HCT116 (cell line): Measurements from ENCODE around the gene HSD3B2. TPM values are rescaled to one million over a fixed set of nuclear protein-coding genes. Genes with fewer than 3 reads are reported as not detected.

Experiments used
- ATAC-seq: fragments of 200-7000 bp; cut with Tn5 transposase; 2 replicates; pipeline ENCODE4 v1.9.1; 2020; ENCODE audit warnings: mild to moderate bottlenecking, moderate library complexity
- BruUV-seq: library from RNA; stranded (reverse); fragments of 400-500 nt; replicated peaks from 2 replicates; lab custom pipeline; 2021; lab: Mats Ljungman, UMichigan
- CTCF ChIA-PET: fragments of 300-600 bp; sonication (Branson Sonifier 250); formaldehyde crosslinking; loops from one replicate; lab custom pipeline; 2021; ENCODE audit warnings: antibody characterized with exemption; lab: Charles Lee
- POLR2A ChIA-PET: fragments of 300-600, 350-600 bp; sonication (Branson Sonifier 250); formaldehyde crosslinking; loops from one replicate; lab custom pipeline; 2021; ENCODE audit warnings: antibody characterized with exemption; lab: Charles Lee
- RAD21 ChIA-PET, 2 experiments: fragments of 300-600 bp; sonication (Branson Sonifier 250); formaldehyde crosslinking; loops; one replicate each; lab custom pipeline; 2023; ENCODE audit warnings: low total read pairs in 2 of 2; ENCODE audit not compliant: uncharacterized antibody in 2 of 2, unreplicated experiment in 2 of 2, low non-redundant PET in 1 of 2; lab: Charles Lee
- DNase-seq: peaks from one replicate; pipeline ENCODE4 v3.0.0-alpha.2; 2010; ENCODE audit warnings: low read depth, low spot score
- H2AFZ ChIP-seq: fragments of 200-600 bp; shearing (Covaris generic), sonication (generic); 2 replicates; pipeline ENCODE4 v1.6.1; 2017; ENCODE audit warnings: low read depth, mixed run types, mixed read lengths, antibody characterized with exemption, low read length; ENCODE audit not compliant: poor library complexity, severe bottlenecking
- H3K27ac ChIP-seq: 2 replicates; pipeline ENCODE4 v1.5.1; 2012; ENCODE audit warnings: low read depth, low read length
- H3K27me3 ChIP-seq: fragments of 200-600 bp; sonication (generic); 2 replicates; pipeline ENCODE4 v1.6.1; 2016; ENCODE audit warnings: mixed run types, low read length, mixed read lengths; ENCODE audit not compliant: insufficient read depth
- H3K36me3 ChIP-seq, 2 experiments: fragments of 200-500 bp in 1 of 2; fragments of 200-600 bp in 1 of 2; sonication (Bioruptor generic) in 1 of 2; sonication (generic) in 1 of 2; 2 replicates each; pipeline versions ENCODE4 v1.5.1 to v1.6.1; 2014 to 2016; ENCODE audit warnings: low read length in 2 of 2, inconsistent platforms in 1 of 2, mixed read lengths in 1 of 2, mixed run types in 1 of 2; ENCODE audit not compliant: insufficient read depth in 2 of 2, control insufficient read depth in 1 of 2
- H3K4me1 ChIP-seq, 2 experiments: fragments of 200-600 bp in 1 of 2; sonication (generic) in 1 of 2; 2 replicates each; pipeline versions ENCODE4 v1.5.1 to v1.6.1; 2012 to 2017; ENCODE audit warnings: low read length in 2 of 2, inconsistent platforms in 1 of 2, mild to moderate bottlenecking in 1 of 2, mixed read lengths in 1 of 2, mixed run types in 1 of 2, moderate library complexity in 1 of 2; ENCODE audit not compliant: insufficient read depth in 2 of 2, control insufficient read depth in 1 of 2
- H3K4me2 ChIP-seq: fragments of 200-600 bp; sonication (generic); 2 replicates; pipeline ENCODE4 v1.6.1; 2017; ENCODE audit warnings: mixed run types, low read length, mixed read lengths
- H3K4me3 ChIP-seq, 2 experiments: fragments of 200-600 bp in 1 of 2; sonication (generic) in 1 of 2; replicated peaks in 1 of 2; 2 replicates each; pipeline ENCODE4 v1.5.1; 2011 to 2016; ENCODE audit warnings: low read length in 2 of 2, control low read depth in 1 of 2, low read depth in 1 of 2, mild to moderate bottlenecking in 1 of 2, mixed read lengths in 1 of 2, mixed run types in 1 of 2
- H3K79me2 ChIP-seq: fragments of 200-600 bp; sonication (generic); 2 replicates; pipeline ENCODE4 v1.6.1; 2017; ENCODE audit warnings: mild to moderate bottlenecking, mixed run types, low read length, moderate library complexity, mixed read lengths; ENCODE audit not compliant: insufficient read depth
- H3K9ac ChIP-seq: fragments of 200-600 bp; sonication (generic); 2 replicates; pipeline ENCODE4 v1.6.1; 2016; ENCODE audit warnings: low read length, mixed read lengths
- H3K9me2 ChIP-seq: fragments of 200-600 bp; sonication (generic), shearing (Covaris generic); 2 replicates; pipeline ENCODE4 v1.6.1; 2017; ENCODE audit warnings: mixed run types, mild to moderate bottlenecking, moderate library complexity; ENCODE audit not compliant: insufficient read depth
- H3K9me3 ChIP-seq, 2 experiments: fragments of 200-500 bp in 1 of 2; fragments of 200-600 bp in 1 of 2; sonication (Bioruptor generic) in 1 of 2; sonication (generic) in 1 of 2; 2 replicates each; pipeline ENCODE4 v1.6.1; 2014 to 2017; ENCODE audit warnings: low read length in 2 of 2, mixed read lengths in 2 of 2, inconsistent platforms in 1 of 2, low read depth in 1 of 2, mild to moderate bottlenecking in 1 of 2, mixed run types in 1 of 2, moderate library complexity in 1 of 2; ENCODE audit not compliant: control insufficient read depth in 1 of 2, insufficient read depth in 1 of 2
- H4K20me1 ChIP-seq: fragments of 200-600 bp; sonication (generic), shearing (Covaris generic); 2 replicates; pipeline ENCODE4 v1.6.1; 2017; ENCODE audit warnings: mixed run types, mild to moderate bottlenecking, moderate library complexity; ENCODE audit not compliant: insufficient read depth
- CTCF ChIP-seq, 3 experiments: fragments of 200-600 bp in 1 of 3; sonication (generic) in 1 of 3; IDR thresholded peaks in 2 of 3; conservative IDR thresholded peaks in 1 of 3; 2 replicates each; pipeline ENCODE4 v1.5.1; 2012 to 2017; ENCODE audit warnings: low read depth in 2 of 3, low read length in 2 of 3, antibody characterized with exemption in 1 of 3, borderline replicate concordance in 1 of 3, control low read depth in 1 of 3, mild to moderate bottlenecking in 1 of 3, mixed read lengths in 1 of 3, mixed run types in 1 of 3, moderate library complexity in 1 of 3; ENCODE audit not compliant: insufficient read depth in 1 of 3
- POLR2A ChIP-seq: IDR thresholded peaks from 2 replicates; pipeline ENCODE4 v1.7.0; 2011; ENCODE audit warnings: borderline replicate concordance; ENCODE audit not compliant: insufficient read depth, insufficient read length; ENCODE audit errors: extremely low read depth
- SP1 ChIP-seq: IDR thresholded peaks from 2 replicates; pipeline ENCODE4 v1.6.1; 2012; ENCODE audit warnings: low read depth
- YY1 ChIP-seq: IDR thresholded peaks from 2 replicates; pipeline ENCODE4 v1.6.1; 2011; ENCODE audit warnings: low read length, low read depth, moderate library complexity, mild to moderate bottlenecking; ENCODE audit not compliant: insufficient replicate concordance; ENCODE audit errors: extremely low read depth
- ZNF274 ChIP-seq: fragments of 200-500 bp; sonication (Bioruptor generic); IDR thresholded peaks from 2 replicates; pipeline ENCODE4 v1.6.1; 2014; ENCODE audit warnings: mild to moderate bottlenecking, low read depth, low read length, inconsistent platforms
- intact Hi-C: fragments of 100-400 bp; cut with micrococcal nuclease; formaldehyde crosslinking; loops from 2 replicates; pipeline ENCODE4 v1.10.0; 2022
- total RNA-seq: library from RNA; stranded (reverse); gene quantifications from one replicate; pipeline ENCODE4 v1.2.1, GENCODE V29; 2021; ENCODE audit not compliant: unreplicated experiment

HSD3B2 gene
- total RNA-seq, 1 experiment from 2014 or later = 1.4 TPM

GRCh38 chr1:119471566-119471965 lies 56.6 kb downstream of the HSD3B2 start:
- RAD21 ChIA-PET = no interaction called here
- POLR2A ChIA-PET = no interaction called here
- no peak for ATAC-seq

More at GRCh38 chr1:119471566-119471965, 56.6 kb downstream of the HSD3B2 start:
- no peak overlapping the region for H3K4me2 ChIP-seq
- no peaks in the 10 kb centered on the region for H4K20me1 ChIP-seq
- DNase-seq = no peak
- H3K79me2 ChIP-seq = no peaks in the 10 kb centered on the region
- peaks cover 0 to 4% of the 10 kb centered on the region in 2 experiments; a peak in 2 of 4 replicates for H3K4me1 ChIP-seq
- CTCF ChIA-PET = no interaction called here
- TF ChIP-seq SP1 (no peak), ZNF274 (no peak), POLR2A (no peak), YY1 (no peak), CTCF (IDR thresholded peaks at IDR 0.05 in 2 of 3, conservative IDR thresholded peaks at IDR 0.05 in 1 of 3; ENCODE audit: borderline replicate concordance in 1 of 3, insufficient read depth in 1 of 3, low read depth in 2 of 3, low read length in 2 of 3) (0 out of 6 replicates have a peak, but pooled peaks of 1 of the 3 experiments have one; percentile 7)
- no peak overlapping the region for H2AFZ ChIP-seq
- H3K9me3 ChIP-seq = no peaks in the 10 kb centered on the region
- H3K4me3 ChIP-seq = no peak overlapping the region
- no peaks in the 10 kb centered on the region for H3K9me2 ChIP-seq
- no peak overlapping the region for H3K27ac ChIP-seq
- intact Hi-C loops = loop anchor here (10.0 kb wide), 1 partner anchor 203 kb away; no protein-coding TSS in a partner anchor
- H3K27me3 ChIP-seq = peaks cover 16% of the 10 kb centered on the region; the same call in 1 of the 2 replicates
- H3K36me3 ChIP-seq = no peaks in the 10 kb centered on the region
- H3K9ac ChIP-seq = no peak overlapping the region
- BruUV-seq = no TSS peak
